HG03060 (cell line): ENCODE measurements around the gene RAPGEF3.

Experiments
- ATAC-seq: cut with Tn5 transposase; IDR thresholded peaks from one replicate; pipeline ENCODE4 v1.9.1; 2021; ENCODE audit warnings: low read depth, moderate number of reproducible peaks; ENCODE audit not compliant: unreplicated experiment

The RAPGEF3 gene

GRCh38 chr12:47758834-47759690, at the start of gene RAPGEF3:
Gene RAPGEF3 (minus strand): TSS chr12:47758880. CDS start chr12:47758556, 324 bp downstream.
- ATAC-seq, result no peak

- ATAC-seq, result no peak
Observed at GRCh38 chr12:47808050-47808449, 49.4 kb upstream of the RAPGEF3 start.

GRCh38 chr12:47807338-47807737, 48.7 kb upstream of the RAPGEF3 start:
- ATAC-seq, result no peak

GRCh38 chr12:47805417-47805816, 46.7 kb upstream of the RAPGEF3 start:
- no peak for ATAC-seq

GRCh38 chr12:47804171-47804570, 45.5 kb upstream of the RAPGEF3 start:
- ATAC-seq, result no peak

- no peak for ATAC-seq
Observed at GRCh38 chr12:47803191-47803875, 44.7 kb upstream of the RAPGEF3 start.

GRCh38 chr12:47802312-47802711, 43.6 kb upstream of the RAPGEF3 start:
- ATAC-seq, result no peak

- ATAC-seq, result no peak
Observed at GRCh38 chr12:47801904-47802246, 43.2 kb upstream of the RAPGEF3 start.

GRCh38 chr12:47801170-47801903, 42.7 kb upstream of the RAPGEF3 start:
- ATAC-seq, result no peak

- no peak for ATAC-seq
Observed at GRCh38 chr12:47800582-47800981, 41.9 kb upstream of the RAPGEF3 start.

- no peak for ATAC-seq
Observed at GRCh38 chr12:47799357-47799955, 40.8 kb upstream of the RAPGEF3 start.

GRCh38 chr12:47798382-47798948, 39.8 kb upstream of the RAPGEF3 start:
- ATAC-seq, result no peak

GRCh38 chr12:47797441-47797840, 38.8 kb upstream of the RAPGEF3 start:
- no peak for ATAC-seq

GRCh38 chr12:47795814-47796411, 37.2 kb upstream of the RAPGEF3 start:
- no peak for ATAC-seq

- no peak for ATAC-seq
Observed at GRCh38 chr12:47795121-47795813, 36.6 kb upstream of the RAPGEF3 start.

GRCh38 chr12:47794679-47795078, 36.0 kb upstream of the RAPGEF3 start:
- no peak for ATAC-seq

GRCh38 chr12:47793015-47793681, 34.5 kb upstream of the RAPGEF3 start:
- ATAC-seq, result no peak

- ATAC-seq, result no peak
Observed at GRCh38 chr12:47791874-47792273, 33.2 kb upstream of the RAPGEF3 start.

- ATAC-seq, result no peak
Observed at GRCh38 chr12:47791351-47791746, 32.7 kb upstream of the RAPGEF3 start.
